Measurements from ENCODE around the gene MTRF1L. TPM values are rescaled to one million over a fixed set of nuclear protein-coding genes. Genes with fewer than 3 reads are reported as not detected.

MTRF1L gene
- total RNA-seq, 1 experiment from 2014 or later = 16.6 TPM

- TF ChIP-seq ZNF281 (CRISPR knock-in tag; IDR thresholded peaks at IDR 0.05) = 0 out of 2 replicates have a peak, but pooled peaks have one; percentile 35
- 0 out of 2 replicates have a peak, but pooled peaks have one; percentile 23 for TF ChIP-seq USF1 (CRISPR knock-in tag; IDR thresholded peaks at IDR 0.05)
These were observed 20.3 kb downstream of the MTRF1L start (continued) for GRCh38 chr6:152981989-152982903.

GRCh38 chr6:152981219-152981618, 21.3 kb downstream of the MTRF1L start:
- CTCF ChIA-PET = no interaction called here
- Mint-ChIP-seq H3K4me1 (peaks cover 54% of the 10 kb centered on the region), H3K4me3 (peak overlapping the region; percentile 93)

GRCh38 chr6:152980656-152981055, 21.9 kb downstream of the MTRF1L start:
- ChIA-PET CTCF (no interaction called here), POLR2A (no interaction called here)
- peaks cover 31% of the 10 kb centered on the region for H3K36me3 Mint-ChIP-seq
- ATAC-seq = no peak
- H3K4me3 Mint-ChIP-seq = peak overlapping the region; percentile 93
- peaks cover 55% of the 10 kb centered on the region for H3K4me1 Mint-ChIP-seq
- DNase-seq (ENCODE audit: low spot score) = no peak
- H3K27me3 Mint-ChIP-seq (ENCODE audit: low read depth) = no peaks in the 10 kb centered on the region
- H3K27ac Mint-ChIP-seq = peak overlapping the region; percentile 24
- no peaks in the 10 kb centered on the region for H3K9me3 Mint-ChIP-seq
- no peak for TF ChIP-seq FOXK1 (CRISPR knock-in tag; IDR thresholded peaks at IDR 0.05)
- no peak for TF ChIP-seq IRF1 (CRISPR knock-in tag; IDR thresholded peaks at IDR 0.05)
- TF ChIP-seq GABPB1 (CRISPR knock-in tag; IDR thresholded peaks at IDR 0.05) = no peak
- no peak for TF ChIP-seq ARID4B (CRISPR knock-in tag; IDR thresholded peaks at IDR 0.05; ENCODE audit: borderline replicate concordance)
- TF ChIP-seq MLX (CRISPR knock-in tag; IDR thresholded peaks at IDR 0.05) = no peak
- no peak for TF ChIP-seq ZNF263 (CRISPR knock-in tag; IDR thresholded peaks at IDR 0.05; ENCODE audit: low read depth)
- no peak for TF ChIP-seq STAT6 (CRISPR knock-in tag; conservative IDR thresholded peaks at IDR 0.05; ENCODE audit: low read depth)

More at GRCh38 chr6:152981219-152981618, 21.3 kb downstream of the MTRF1L start:
- Mint-ChIP-seq H3K9me3 (no peaks in the 10 kb centered on the region), H3K27ac (peak overlapping the region; percentile 24; the same call in 1 of the 2 replicates), H3K27me3 (ENCODE audit: low read depth) (no peaks in the 10 kb centered on the region), H3K36me3 (peaks cover 30% of the 10 kb centered on the region)
- ATAC-seq = no peak
- DNase-seq (ENCODE audit: low spot score) = no peak
- TF ChIP-seq FOXJ3 (CRISPR knock-in tag; IDR thresholded peaks at IDR 0.05; ENCODE audit: borderline replicate concordance) = no peak
- no peak for TF ChIP-seq MLX (CRISPR knock-in tag; IDR thresholded peaks at IDR 0.05)
- TF ChIP-seq ZMAT4 (CRISPR knock-in tag; IDR thresholded peaks at IDR 0.05) = no peak
- TF ChIP-seq TCF7 (CRISPR knock-in tag; IDR thresholded peaks at IDR 0.05; ENCODE audit: low read depth) = no peak
- no peak for TF ChIP-seq NFATC4 (CRISPR knock-in tag; IDR thresholded peaks at IDR 0.05)
- no peak for TF ChIP-seq NFE2L1 (CRISPR knock-in tag; IDR thresholded peaks at IDR 0.05)
- TF ChIP-seq E2F5 (CRISPR knock-in tag; IDR thresholded peaks at IDR 0.05) = no peak
- POLR2A ChIA-PET = no interaction called here
